Measurements from ENCODE around the gene LAMA3. TPM values are rescaled to one million over a fixed set of nuclear protein-coding genes. Genes with fewer than 3 reads are reported as not detected.

LAMA3 gene
- total RNA-seq, 3 donors from 2014 or later, result 0.08 to 0.20 (median 0.11) TPM

- H3K9me3 Mint-ChIP-seq, result no peaks in the 10 kb centered on the region
- H3K4me1 Mint-ChIP-seq (ENCODE audit: low read depth), result peaks cover 13% of the 10 kb centered on the region
- H3K4me3 Mint-ChIP-seq, result no peak overlapping the region
- ATAC-seq (no peak), DNase-seq (no peak)
- no peaks in the 10 kb centered on the region for H3K36me3 Mint-ChIP-seq (ENCODE audit: insufficient read depth)
- no peaks in the 10 kb centered on the region for H3K27me3 Mint-ChIP-seq (ENCODE audit: low read depth)
Measured at GRCh38 chr18:23832911-23833310, 143.7 kb downstream of the LAMA3 start.

GRCh38 chr18:23833714-23834113 is 144.5 kb downstream of the LAMA3 start:
- ATAC-seq, result no peak
- no peaks in the 10 kb centered on the region for H3K36me3 Mint-ChIP-seq (ENCODE audit: insufficient read depth)
- peaks cover 10% of the 10 kb centered on the region for H3K4me1 Mint-ChIP-seq (ENCODE audit: low read depth)
- H3K27me3 Mint-ChIP-seq (ENCODE audit: low read depth), result no peaks in the 10 kb centered on the region
- DNase-seq, result no peak
- no peaks in the 10 kb centered on the region for H3K9me3 Mint-ChIP-seq
- no peak overlapping the region for H3K4me3 Mint-ChIP-seq

GRCh38 chr18:23835091-23835490 is 145.8 kb downstream of the LAMA3 start:
- DNase-seq (no peak), ATAC-seq (no peak)
- no peak overlapping the region for H3K4me3 Mint-ChIP-seq
- H3K27me3 Mint-ChIP-seq (ENCODE audit: low read depth), result no peaks in the 10 kb centered on the region
- H3K9me3 Mint-ChIP-seq, result no peaks in the 10 kb centered on the region
- no peaks in the 10 kb centered on the region for H3K36me3 Mint-ChIP-seq (ENCODE audit: insufficient read depth)
- peaks cover 8% of the 10 kb centered on the region for H3K4me1 Mint-ChIP-seq (ENCODE audit: low read depth)

- no peaks in the 10 kb centered on the region for H3K36me3 Mint-ChIP-seq (ENCODE audit: insufficient read depth)
- H3K4me3 Mint-ChIP-seq, result no peak overlapping the region
- H3K4me1 Mint-ChIP-seq (ENCODE audit: low read depth), result peaks cover 8% of the 10 kb centered on the region
- ATAC-seq, result no peak
- H3K27me3 Mint-ChIP-seq (ENCODE audit: low read depth), result no peaks in the 10 kb centered on the region
- DNase-seq, result no peak
- no peaks in the 10 kb centered on the region for H3K9me3 Mint-ChIP-seq
Measured at GRCh38 chr18:23835506-23835905, 146.3 kb downstream of the LAMA3 start.

GRCh38 chr18:23837591-23837990 is 148.3 kb downstream of the LAMA3 start:
- H3K4me1 Mint-ChIP-seq (ENCODE audit: low read depth), result peaks cover 8% of the 10 kb centered on the region
- H3K27me3 Mint-ChIP-seq (ENCODE audit: low read depth), result no peaks in the 10 kb centered on the region
- DNase-seq (no peak), ATAC-seq (no peak)
- no peaks in the 10 kb centered on the region for H3K36me3 Mint-ChIP-seq (ENCODE audit: insufficient read depth)
- H3K4me3 Mint-ChIP-seq, result no peak overlapping the region
- no peaks in the 10 kb centered on the region for H3K9me3 Mint-ChIP-seq

GRCh38 chr18:23838233-23838632 is 149.0 kb downstream of the LAMA3 start:
- no peaks in the 10 kb centered on the region for H3K36me3 Mint-ChIP-seq (ENCODE audit: insufficient read depth)
- H3K4me1 Mint-ChIP-seq (ENCODE audit: low read depth), result peaks cover 8% of the 10 kb centered on the region
- no peak overlapping the region for H3K4me3 Mint-ChIP-seq
- no peaks in the 10 kb centered on the region for H3K27me3 Mint-ChIP-seq (ENCODE audit: low read depth)
- ATAC-seq (no peak), DNase-seq (no peak)
- H3K9me3 Mint-ChIP-seq, result no peaks in the 10 kb centered on the region

- ATAC-seq (peak in 1 of 2 donors; percentile 43), DNase-seq (no peak)
- peaks cover 8% of the 10 kb centered on the region for H3K4me1 Mint-ChIP-seq (ENCODE audit: low read depth)
- no peak overlapping the region for H3K4me3 Mint-ChIP-seq
- H3K9me3 Mint-ChIP-seq, result no peaks in the 10 kb centered on the region
- no peaks in the 10 kb centered on the region for H3K27me3 Mint-ChIP-seq (ENCODE audit: low read depth)
- no peaks in the 10 kb centered on the region for H3K36me3 Mint-ChIP-seq (ENCODE audit: insufficient read depth)
Measured at GRCh38 chr18:23838801-23839366, 149.6 kb downstream of the LAMA3 start.

GRCh38 chr18:23842305-23842704 is 153.1 kb downstream of the LAMA3 start:
- H3K9me3 Mint-ChIP-seq, result no peaks in the 10 kb centered on the region
- no peaks in the 10 kb centered on the region for H3K27me3 Mint-ChIP-seq (ENCODE audit: low read depth)
- H3K4me1 Mint-ChIP-seq (ENCODE audit: low read depth), result peaks cover 8% of the 10 kb centered on the region
- H3K36me3 Mint-ChIP-seq (ENCODE audit: insufficient read depth), result no peaks in the 10 kb centered on the region
- DNase-seq (no peak), ATAC-seq (no peak)
- H3K4me3 Mint-ChIP-seq, result no peak overlapping the region

- no peaks in the 10 kb centered on the region for H3K36me3 Mint-ChIP-seq (ENCODE audit: insufficient read depth)
- peaks cover 2% of the 10 kb centered on the region for H3K4me1 Mint-ChIP-seq (ENCODE audit: low read depth)
- ATAC-seq (no peak), DNase-seq (no peak)
- no peak overlapping the region for H3K4me3 Mint-ChIP-seq
- H3K9me3 Mint-ChIP-seq, result no peaks in the 10 kb centered on the region
- no peaks in the 10 kb centered on the region for H3K27me3 Mint-ChIP-seq (ENCODE audit: low read depth)
Measured at GRCh38 chr18:23844991-23845680, 155.9 kb downstream of the LAMA3 start.

- H3K27me3 Mint-ChIP-seq (ENCODE audit: low read depth), result no peaks in the 10 kb centered on the region
- H3K4me1 Mint-ChIP-seq (ENCODE audit: low read depth), result peaks cover 2% of the 10 kb centered on the region
- no peaks in the 10 kb centered on the region for H3K36me3 Mint-ChIP-seq (ENCODE audit: insufficient read depth)
- no peak overlapping the region for H3K4me3 Mint-ChIP-seq
- no peak for DNase-seq
- no peak for ATAC-seq
- no peaks in the 10 kb centered on the region for H3K9me3 Mint-ChIP-seq
Measured at GRCh38 chr18:23845988-23846630, 156.9 kb downstream of the LAMA3 start.

- no peak overlapping the region for H3K4me3 Mint-ChIP-seq
- no peak for ATAC-seq
- H3K4me1 Mint-ChIP-seq (ENCODE audit: low read depth), result peaks cover 8% of the 10 kb centered on the region
- H3K36me3 Mint-ChIP-seq (ENCODE audit: insufficient read depth), result no peaks in the 10 kb centered on the region
- H3K9me3 Mint-ChIP-seq, result no peaks in the 10 kb centered on the region
- DNase-seq, result no peak
- no peaks in the 10 kb centered on the region for H3K27me3 Mint-ChIP-seq (ENCODE audit: low read depth)
Measured at GRCh38 chr18:23847321-23847986, 158.2 kb downstream of the LAMA3 start.

- H3K27me3 Mint-ChIP-seq (ENCODE audit: low read depth), result no peaks in the 10 kb centered on the region
- H3K4me3 Mint-ChIP-seq, result no peak overlapping the region
- ATAC-seq, result no peak
- H3K9me3 Mint-ChIP-seq, result no peaks in the 10 kb centered on the region
- H3K4me1 Mint-ChIP-seq (ENCODE audit: low read depth), result peaks cover 12% of the 10 kb centered on the region
- DNase-seq, result no peak
- H3K36me3 Mint-ChIP-seq (ENCODE audit: insufficient read depth), result no peaks in the 10 kb centered on the region
Measured at GRCh38 chr18:23849141-23849540, 159.9 kb downstream of the LAMA3 start.

GRCh38 chr18:23850215-23850614 is 161.0 kb downstream of the LAMA3 start:
- Mint-ChIP-seq H3K36me3 (ENCODE audit: insufficient read depth) (no peaks in the 10 kb centered on the region), H3K27me3 (ENCODE audit: low read depth) (no peaks in the 10 kb centered on the region), H3K4me1 (ENCODE audit: low read depth) (peaks cover 12% of the 10 kb centered on the region), H3K9me3 (no peaks in the 10 kb centered on the region), H3K4me3 (no peak overlapping the region)
- no peak for DNase-seq
- no peak for ATAC-seq

- ATAC-seq (no peak), DNase-seq (no peak)
- Mint-ChIP-seq H3K9me3 (no peaks in the 10 kb centered on the region), H3K36me3 (ENCODE audit: insufficient read depth) (no peaks in the 10 kb centered on the region), H3K4me3 (no peak overlapping the region), H3K4me1 (ENCODE audit: low read depth) (peaks cover 12% of the 10 kb centered on the region), H3K27me3 (ENCODE audit: low read depth) (no peaks in the 10 kb centered on the region)
Measured at GRCh38 chr18:23851470-23852002, 162.3 kb downstream of the LAMA3 start.

Data from activated T-cell treated with anti-CD3 and anti-CD28 coated beads, Interleukin-2, amount 50 U/mL, for 4 hours (primary cell).